Measurements from ENCODE around the gene VSIG2.

GRCh38 chr11:124801014-124801413 is 49.0 kb upstream of the VSIG2 start:
- TF ChIP-seq POLR2AphosphoS5 (IDR thresholded peaks at IDR 0.05; ENCODE audit: low read depth), result no peak
- TF ChIP-seq, protein P1, sequence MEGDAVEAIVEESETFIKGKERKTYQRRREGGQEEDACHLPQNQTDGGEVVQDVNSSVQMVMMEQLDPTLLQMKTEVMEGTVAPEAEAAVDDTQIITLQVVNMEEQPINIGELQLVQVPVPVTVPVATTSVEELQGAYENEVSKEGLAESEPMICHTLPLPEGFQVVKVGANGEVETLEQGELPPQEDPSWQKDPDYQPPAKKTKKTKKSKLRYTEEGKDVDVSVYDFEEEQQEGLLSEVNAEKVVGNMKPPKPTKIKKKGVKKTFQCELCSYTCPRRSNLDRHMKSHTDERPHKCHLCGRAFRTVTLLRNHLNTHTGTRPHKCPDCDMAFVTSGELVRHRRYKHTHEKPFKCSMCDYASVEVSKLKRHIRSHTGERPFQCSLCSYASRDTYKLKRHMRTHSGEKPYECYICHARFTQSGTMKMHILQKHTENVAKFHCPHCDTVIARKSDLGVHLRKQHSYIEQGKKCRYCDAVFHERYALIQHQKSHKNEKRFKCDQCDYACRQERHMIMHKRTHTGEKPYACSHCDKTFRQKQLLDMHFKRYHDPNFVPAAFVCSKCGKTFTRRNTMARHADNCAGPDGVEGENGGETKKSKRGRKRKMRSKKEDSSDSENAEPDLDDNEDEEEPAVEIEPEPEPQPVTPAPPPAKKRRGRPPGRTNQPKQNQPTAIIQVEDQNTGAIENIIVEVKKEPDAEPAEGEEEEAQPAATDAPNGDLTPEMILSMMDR (IDR thresholded peaks at IDR 0.05; ENCODE audit: insufficient read depth, low read length), result no peak
- TF ChIP-seq, protein P2, sequence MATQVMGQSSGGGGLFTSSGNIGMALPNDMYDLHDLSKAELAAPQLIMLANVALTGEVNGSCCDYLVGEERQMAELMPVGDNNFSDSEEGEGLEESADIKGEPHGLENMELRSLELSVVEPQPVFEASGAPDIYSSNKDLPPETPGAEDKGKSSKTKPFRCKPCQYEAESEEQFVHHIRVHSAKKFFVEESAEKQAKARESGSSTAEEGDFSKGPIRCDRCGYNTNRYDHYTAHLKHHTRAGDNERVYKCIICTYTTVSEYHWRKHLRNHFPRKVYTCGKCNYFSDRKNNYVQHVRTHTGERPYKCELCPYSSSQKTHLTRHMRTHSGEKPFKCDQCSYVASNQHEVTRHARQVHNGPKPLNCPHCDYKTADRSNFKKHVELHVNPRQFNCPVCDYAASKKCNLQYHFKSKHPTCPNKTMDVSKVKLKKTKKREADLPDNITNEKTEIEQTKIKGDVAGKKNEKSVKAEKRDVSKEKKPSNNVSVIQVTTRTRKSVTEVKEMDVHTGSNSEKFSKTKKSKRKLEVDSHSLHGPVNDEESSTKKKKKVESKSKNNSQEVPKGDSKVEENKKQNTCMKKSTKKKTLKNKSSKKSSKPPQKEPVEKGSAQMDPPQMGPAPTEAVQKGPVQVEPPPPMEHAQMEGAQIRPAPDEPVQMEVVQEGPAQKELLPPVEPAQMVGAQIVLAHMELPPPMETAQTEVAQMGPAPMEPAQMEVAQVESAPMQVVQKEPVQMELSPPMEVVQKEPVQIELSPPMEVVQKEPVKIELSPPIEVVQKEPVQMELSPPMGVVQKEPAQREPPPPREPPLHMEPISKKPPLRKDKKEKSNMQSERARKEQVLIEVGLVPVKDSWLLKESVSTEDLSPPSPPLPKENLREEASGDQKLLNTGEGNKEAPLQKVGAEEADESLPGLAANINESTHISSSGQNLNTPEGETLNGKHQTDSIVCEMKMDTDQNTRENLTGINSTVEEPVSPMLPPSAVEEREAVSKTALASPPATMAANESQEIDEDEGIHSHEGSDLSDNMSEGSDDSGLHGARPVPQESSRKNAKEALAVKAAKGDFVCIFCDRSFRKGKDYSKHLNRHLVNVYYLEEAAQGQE (IDR thresholded peaks at IDR 0.05; ENCODE audit: insufficient replicate concordance, low read depth), result no peak

Data from HL-60 (cell line).